K562 (cell line): Measurements from ENCODE around the gene MLN. TPM values are rescaled to one million over a fixed set of nuclear protein-coding genes. Genes with fewer than 3 reads are reported as not detected.

Experiments
- ATF7 ChIP-seq: fragments of 450-650 bp; IDR thresholded peaks from 2 replicates; pipeline ENCODE4 v1.7.1; 2014; ENCODE audit warnings: mild to moderate bottlenecking, moderate library complexity
- CAMTA2 ChIP-seq: fragments of 250-450 bp; sonication (Bioruptor Pico); conservative IDR thresholded peaks from 2 replicates; pipeline ENCODE4 v1.5.1; 2022
- CREBBP ChIP-seq: IDR thresholded peaks from one replicate; pipeline ENCODE4 v1.6.1; 2012; ENCODE audit warnings: low read depth, mild to moderate bottlenecking, control low read depth, inconsistent platforms, low read length
- CTCFL ChIP-seq: IDR thresholded peaks from 2 replicates; pipeline ENCODE4 v1.6.1; 2011; ENCODE audit warnings: borderline replicate concordance, low read depth, mild to moderate bottlenecking, moderate library complexity, low read length; ENCODE audit not compliant: insufficient read depth, poor library complexity, severe bottlenecking
- EGR1 ChIP-seq: fragments of 450-650 bp; conservative IDR thresholded peaks from 2 replicates; pipeline ENCODE4 v1.6.1; 2017; ENCODE audit warnings: mild to moderate bottlenecking
- EWSR1 ChIP-seq: fragments of 450-650 bp; IDR thresholded peaks from 2 replicates; pipeline ENCODE4 v1.6.1; 2018; ENCODE audit warnings: borderline replicate concordance, mild to moderate bottlenecking, low read depth, moderate library complexity; ENCODE audit not compliant: partially characterized antibody
- HDAC1 ChIP-seq, 2 experiments: fragments of 450-650 bp; IDR thresholded peaks; 2 replicates each; pipeline ENCODE4 v1.6.1; 2016 to 2017; ENCODE audit warnings: inconsistent platforms in 1 of 2, mild to moderate bottlenecking in 1 of 2, moderate library complexity in 1 of 2
- IRF2 ChIP-seq: sonication (generic); formaldehyde crosslinking; IDR thresholded peaks from 2 replicates; pipeline ENCODE4 v1.8.1; 2022; ENCODE audit warnings: mild to moderate bottlenecking, missing genetic modification reagents
- MYC ChIP-seq, 2 experiments: fragments of 250-450 bp in 1 of 2; sonication (Bioruptor Pico) in 1 of 2; IDR thresholded peaks; 2 replicates each; pipeline versions ENCODE4 v1.5.1 to v1.6.1; 2012 to 2021; ENCODE audit warnings: low read depth in 2 of 2, borderline replicate concordance in 1 of 2, improper control_type of control experiment in 1 of 2, low read length in 1 of 2, mild to moderate bottlenecking in 1 of 2, moderate library complexity in 1 of 2
- NFIC ChIP-seq: fragments of 450-650 bp; IDR thresholded peaks from 2 replicates; pipeline ENCODE4 v1.6.1; 2017; ENCODE audit warnings: mild to moderate bottlenecking, inconsistent platforms
- RAD21 ChIP-seq, 2 experiments: fragments of 250-450 bp in 1 of 2; fragments of 450-650 bp in 1 of 2; sonication (Bioruptor Pico) in 1 of 2; formaldehyde crosslinking in 1 of 2; IDR thresholded peaks in 1 of 2; conservative IDR thresholded peaks in 1 of 2; 2 replicates each; pipeline versions ENCODE4 v1.4.0 to v1.8.0; 2020 to 2022; ENCODE audit warnings: mild to moderate bottlenecking in 2 of 2, moderate library complexity in 1 of 2
- TFAM ChIP-seq: fragments of 250-450 bp; sonication (Bioruptor Pico); conservative IDR thresholded peaks from 2 replicates; pipeline ENCODE4 v1.5.0; 2021; ENCODE audit warnings: mild to moderate bottlenecking, moderate library complexity
- ZBTB34 ChIP-seq: fragments of 250-450 bp; sonication (Bioruptor Pico); IDR thresholded peaks from 2 replicates; pipeline ENCODE4 v1.8.0; 2021; ENCODE audit warnings: mild to moderate bottlenecking, moderate library complexity
- ZBTB9 ChIP-seq: fragments of 450-650 bp; formaldehyde crosslinking; IDR thresholded peaks from 2 replicates; pipeline ENCODE4 v1.4.0; 2020; ENCODE audit warnings: mild to moderate bottlenecking, moderate library complexity
- ZNF197 ChIP-seq: fragments of 200-800 bp; sonication (Bioruptor generic); IDR thresholded peaks from 2 replicates; pipeline ENCODE4 v1.6.1; 2016; ENCODE audit warnings: low read depth, missing genetic modification characterization, missing compliant biosample characterization
- ZNF561 ChIP-seq: fragments of 450-650 bp; formaldehyde crosslinking; conservative IDR thresholded peaks from 2 replicates; pipeline ENCODE4 v1.4.0; 2020; ENCODE audit warnings: mild to moderate bottlenecking, moderate library complexity
- polyA plus RNA-seq, 8 experiments: library from polyadenylated mRNA; depleted of rRNA in 4 of 8; stranded (reverse) in 5 of 8; unstranded in 3 of 8; fragments of >200 nt; fragmentation: Nextera tagmentation in 2 of 8; fragmentation: Illumina TruSeq in 1 of 8; extraction: Ambion mirVana in 2 of 8; extraction: Trizol in 1 of 8; gene quantifications; 2 replicates each; pipeline versions ENCODE4 v1.2.1 to v1.2.3, GENCODE V29; 2011 to 2014; ENCODE audit warnings: inconsistent platforms in 1 of 8, missing spikeins in 1 of 8
- total RNA-seq, 7 experiments: library from RNA; depleted of rRNA in 6 of 7; stranded (reverse); fragments of >200 nt in 6 of 7; fragmentation: Illumina TruSeq in 2 of 7; extraction: Trizol in 2 of 7; gene quantifications; 2 replicates each; pipeline versions ENCODE4 v1.2.1 to v1.2.3, GENCODE V29; 2011 to 2021; ENCODE audit warnings: low replicate concordance in 1 of 7
- TF ChIP-seq, protein P1 (sequence below): sonication (generic); formaldehyde crosslinking; IDR thresholded peaks from 2 replicates; pipeline ENCODE4 v1.8.1; 2022; ENCODE audit warnings: missing genetic modification reagents
- TF ChIP-seq, protein P2 (sequence below): sonication (generic); formaldehyde crosslinking; IDR thresholded peaks from 2 replicates; pipeline ENCODE4 v1.5.0; 2020; ENCODE audit warnings: missing genetic modification reagents

The MLN gene
- total and polyA plus RNA-seq, 9 of the 15 experiments (the other 6 are each of a cell fraction or from before 2014, with no cell fraction given): not detected

- TF ChIP-seq, protein P1, sequence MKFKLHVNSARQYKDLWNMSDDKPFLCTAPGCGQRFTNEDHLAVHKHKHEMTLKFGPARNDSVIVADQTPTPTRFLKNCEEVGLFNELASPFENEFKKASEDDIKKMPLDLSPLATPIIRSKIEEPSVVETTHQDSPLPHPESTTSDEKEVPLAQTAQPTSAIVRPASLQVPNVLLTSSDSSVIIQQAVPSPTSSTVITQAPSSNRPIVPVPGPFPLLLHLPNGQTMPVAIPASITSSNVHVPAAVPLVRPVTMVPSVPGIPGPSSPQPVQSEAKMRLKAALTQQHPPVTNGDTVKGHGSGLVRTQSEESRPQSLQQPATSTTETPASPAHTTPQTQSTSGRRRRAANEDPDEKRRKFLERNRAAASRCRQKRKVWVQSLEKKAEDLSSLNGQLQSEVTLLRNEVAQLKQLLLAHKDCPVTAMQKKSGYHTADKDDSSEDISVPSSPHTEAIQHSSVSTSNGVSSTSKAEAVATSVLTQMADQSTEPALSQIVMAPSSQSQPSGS: no peak
- TF ChIP-seq ZBTB9 (CRISPR knock-in tag) (0 out of 2 replicates have a peak, but pooled peaks have one; percentile 56), RAD21 (CRISPR knock-in tag; conservative IDR thresholded peaks at IDR 0.05 in 1 of 2, IDR thresholded peaks at IDR 0.05 in 1 of 2) (peak; percentile 6 to 17; a peak in 3 of 4 replicates), ZBTB34 (CRISPR knock-in tag) (no peak), HDAC1 (IDR thresholded peaks at IDR 0.05) (peak in 1 of 2 experiments; percentile 88; a peak in 2 of 4 replicates), NFIC (peak; percentile 64), CTCFL (no peak), IRF2 (no peak), MYC (IDR thresholded peaks at IDR 0.05; ENCODE audit: low read depth, low read length) (peak; percentile 44; the same call in 1 of the 2 replicates), MYC (CRISPR knock-in tag; IDR thresholded peaks at IDR 0.05; ENCODE audit: borderline replicate concordance, low read depth) (no peak), CREBBP (no peak), CAMTA2 (peak; percentile 76; the same call in 1 of the 2 replicates), ZNF197 (CRISPR knock-in tag) (no peak), ZNF561 (CRISPR knock-in tag) (no peak), TFAM (CRISPR knock-in tag) (no peak), ATF7 (peak; percentile 86), EGR1 (peak; percentile 17; the same call in 1 of the 2 replicates), EWSR1 (no peak)
- TF ChIP-seq, protein P2, sequence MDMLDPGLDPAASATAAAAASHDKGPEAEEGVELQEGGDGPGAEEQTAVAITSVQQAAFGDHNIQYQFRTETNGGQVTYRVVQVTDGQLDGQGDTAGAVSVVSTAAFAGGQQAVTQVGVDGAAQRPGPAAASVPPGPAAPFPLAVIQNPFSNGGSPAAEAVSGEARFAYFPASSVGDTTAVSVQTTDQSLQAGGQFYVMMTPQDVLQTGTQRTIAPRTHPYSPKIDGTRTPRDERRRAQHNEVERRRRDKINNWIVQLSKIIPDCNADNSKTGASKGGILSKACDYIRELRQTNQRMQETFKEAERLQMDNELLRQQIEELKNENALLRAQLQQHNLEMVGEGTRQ: peak; percentile 99
Observed at GRCh38 chr6:33840048-33840926, 36.5 kb upstream of the MLN start (continued).
